NT2/D1 (cell line): ENCODE measurements around the gene CGNL1.

Experiments
- SUZ12 ChIP-seq: IDR thresholded peaks from 2 replicates; pipeline ENCODE4 v1.6.1; 2011; ENCODE audit not compliant: insufficient read length, insufficient read depth; ENCODE audit errors: extremely low read depth
- ZNF274 ChIP-seq: IDR thresholded peaks from 2 replicates; pipeline ENCODE4 v1.6.1; 2011; ENCODE audit warnings: mild to moderate bottlenecking, low read depth, low read length

DNA sequence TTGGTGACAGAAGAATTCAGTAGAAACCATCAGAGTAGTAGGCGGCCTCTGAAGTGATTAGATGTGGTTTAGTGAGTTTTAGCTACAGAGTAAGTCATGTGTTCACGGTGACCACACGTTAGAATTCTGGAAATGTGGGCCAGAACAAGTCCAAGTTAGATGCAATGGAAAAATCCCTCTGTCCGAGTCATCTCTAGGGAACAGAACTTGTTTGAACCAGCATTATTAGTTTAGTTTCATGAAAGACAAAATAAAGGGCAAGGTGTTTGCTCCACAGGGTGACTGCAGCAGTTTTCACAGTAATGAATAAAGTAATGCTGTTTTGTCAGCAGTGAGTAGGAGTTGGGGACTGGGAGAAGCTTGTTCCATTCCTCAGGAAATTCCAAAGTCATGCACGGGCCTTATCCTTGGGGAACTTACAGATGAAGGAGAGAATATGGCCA, 100.2 kb downstream of the CGNL1 start:
- TF ChIP-seq SUZ12 (no peak), ZNF274 (no peak)
